Hematopoietic multipotent progenitor cell treated with erythropoietin and hydrocortisone succinate and interleukin-3 and kit ligand, for 4 days (in vitro differentiated cells): ENCODE data around the gene PCID2.
"Not testable (repeated sequence)": the region's sequence is repeated elsewhere in the genome, so short reads cannot be mapped to it uniquely, and the experiment has no call there.

ENCODE experiments used
- DNase-seq: peaks from one replicate; pipeline ENCODE4 v3.0.0-alpha.2; 2015

PCID2 gene

GRCh38 chr13:113162783-113163685 is 45.4 kb downstream of the PCID2 start:
- no peak for DNase-seq

- not testable (repeated sequence) for DNase-seq
These were observed 46.5 kb downstream of the PCID2 start for GRCh38 chr13:113161975-113162374.

DNA sequence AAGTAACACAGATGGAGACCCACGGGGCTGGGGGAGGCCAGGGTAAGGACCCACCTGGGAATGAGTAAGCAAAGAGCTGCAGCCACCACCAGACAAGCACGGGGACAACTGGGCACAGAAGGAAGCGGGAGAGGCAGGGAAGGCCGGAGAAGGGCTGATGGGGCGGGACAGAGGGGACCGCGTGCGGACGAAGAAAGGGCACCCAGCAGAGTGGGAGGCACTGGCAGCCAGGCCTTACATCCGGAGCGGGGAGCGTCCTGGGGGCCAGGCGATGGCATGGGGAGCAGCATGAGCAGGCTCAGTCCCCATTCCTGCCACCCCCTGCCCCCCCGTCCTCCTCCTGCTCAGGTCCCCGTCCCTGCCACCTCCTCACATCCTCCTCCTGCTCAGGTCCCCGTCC is 47.0 kb downstream of the PCID2 start:
- DNase-seq = no peak

DNA sequence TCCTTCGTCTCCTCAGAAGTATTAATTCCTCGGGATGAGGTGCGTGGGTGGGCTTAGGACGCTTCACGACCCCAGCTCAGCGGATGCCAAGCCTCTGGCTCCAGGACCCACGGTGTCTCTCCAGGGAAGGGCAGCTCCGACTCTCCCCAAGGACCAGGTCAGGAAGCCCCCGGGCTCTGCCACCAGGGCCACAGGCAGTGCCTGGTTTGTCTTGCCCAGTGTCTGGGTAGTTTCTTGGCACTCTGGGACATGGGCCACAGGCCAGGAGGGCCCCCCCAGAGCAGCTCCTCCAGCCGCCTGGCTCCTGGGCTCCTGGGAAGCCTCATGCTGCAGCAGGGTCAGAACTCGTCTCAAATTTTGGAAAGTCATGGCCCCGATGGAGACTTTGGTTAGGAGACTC is 47.5 kb downstream of the PCID2 start:
- no peak for DNase-seq

DNA sequence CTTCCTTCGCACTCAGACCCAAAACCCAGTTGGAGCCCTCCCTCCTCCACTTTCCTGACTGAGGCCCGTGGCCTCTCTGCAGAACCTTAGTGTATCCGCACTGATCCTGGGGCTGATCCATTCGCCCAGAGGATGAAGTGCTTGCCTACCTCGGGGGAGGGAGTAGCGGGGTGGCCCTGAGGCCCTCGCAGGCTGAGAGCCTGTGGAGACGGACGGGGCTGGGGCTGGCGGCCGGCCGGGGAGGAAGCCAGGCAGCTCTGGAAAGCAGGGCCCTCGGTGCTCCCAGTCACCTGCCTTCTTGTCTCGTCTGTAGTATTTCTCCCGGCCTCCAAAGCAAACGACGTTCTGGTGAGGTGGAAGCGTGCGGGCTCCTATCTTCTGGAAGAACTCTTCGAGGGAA is 48.8 kb downstream of the PCID2 start:
- DNase-seq = no peak

GRCh38 chr13:113158946-113159345 is 49.5 kb downstream of the PCID2 start:
- DNase-seq = no peak

- DNase-seq = no peak
These were observed 50.3 kb downstream of the PCID2 start, which contains the start of gene PROZ for GRCh38 chr13:113157929-113158747. TSS of gene PROZ (plus strand) at chr13:113158648. CDS start at chr13:113158661, 13 bp downstream.

DNA sequence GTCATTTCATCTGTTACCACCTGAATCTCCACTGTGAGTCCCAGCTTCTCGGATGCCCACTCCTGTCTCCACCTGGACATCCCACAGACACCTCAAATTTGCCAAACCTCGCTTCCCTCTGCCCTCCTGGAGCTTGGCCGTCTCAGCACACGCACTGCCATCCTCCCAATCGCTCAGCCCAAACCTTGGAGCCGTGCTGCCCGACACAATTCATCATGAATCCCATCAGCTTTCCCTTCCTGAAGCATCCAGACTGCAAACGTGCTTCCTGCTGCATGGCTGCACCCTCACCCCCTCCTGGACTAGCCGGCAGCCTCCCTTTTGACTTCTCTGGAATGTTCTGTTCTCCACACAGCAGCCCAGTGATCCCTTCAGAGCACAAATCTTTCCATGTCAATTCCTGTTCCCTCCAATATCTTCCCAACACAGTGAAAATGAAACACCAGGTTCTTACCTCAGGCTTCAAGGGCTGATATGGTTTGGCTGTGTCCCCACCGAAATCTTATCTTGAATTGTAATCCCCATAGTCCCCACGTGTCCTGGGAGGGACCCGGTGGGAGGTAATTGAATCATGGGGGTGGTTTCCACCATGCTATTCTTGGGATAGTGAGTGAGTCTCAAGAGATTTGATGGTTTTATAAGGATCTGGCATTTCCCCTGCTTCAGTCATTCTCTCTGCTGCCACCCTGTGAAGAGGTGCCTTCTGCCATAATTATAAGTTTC is 51.1 kb downstream of the PCID2 start:
- no peak for DNase-seq

DNA sequence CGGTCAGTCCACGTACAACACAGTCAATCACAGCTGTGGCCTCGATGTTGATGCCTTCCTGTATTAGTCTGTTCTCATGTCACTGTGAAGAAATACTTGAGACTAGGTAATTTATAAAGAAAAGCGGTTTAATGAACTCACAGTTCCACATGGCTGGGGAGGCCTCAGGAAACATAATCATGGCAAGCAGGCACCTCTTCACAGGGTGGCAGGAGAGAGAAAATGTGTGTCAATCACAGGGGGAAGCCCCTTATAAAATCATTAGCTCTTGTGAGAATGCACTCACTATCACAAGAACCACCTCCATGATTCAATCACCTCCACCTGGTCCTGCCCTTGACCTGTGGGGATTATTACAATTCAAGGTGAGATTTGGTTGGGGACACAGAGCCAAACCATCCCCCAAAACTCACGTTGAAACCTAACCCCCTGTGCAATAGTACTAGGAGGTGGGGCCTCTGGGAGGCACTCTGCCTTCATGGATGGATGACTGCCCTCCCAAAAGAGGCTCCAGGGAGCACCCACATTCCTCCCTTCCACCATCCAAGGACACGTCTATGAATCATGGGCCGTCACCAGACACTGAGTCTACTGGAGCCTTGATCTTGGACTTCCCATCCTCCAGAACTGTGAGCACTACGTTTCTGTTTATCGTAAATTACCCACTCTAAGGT is 52.4 kb downstream of the PCID2 start:
- no peak for DNase-seq

GRCh38 chr13:113155201-113155600 is 53.3 kb downstream of the PCID2 start:
- DNase-seq = peak; percentile 76

GRCh38 chr13:113153810-113154748 is 54.4 kb downstream of the PCID2 start:
- peak; percentile 83 for DNase-seq

DNA sequence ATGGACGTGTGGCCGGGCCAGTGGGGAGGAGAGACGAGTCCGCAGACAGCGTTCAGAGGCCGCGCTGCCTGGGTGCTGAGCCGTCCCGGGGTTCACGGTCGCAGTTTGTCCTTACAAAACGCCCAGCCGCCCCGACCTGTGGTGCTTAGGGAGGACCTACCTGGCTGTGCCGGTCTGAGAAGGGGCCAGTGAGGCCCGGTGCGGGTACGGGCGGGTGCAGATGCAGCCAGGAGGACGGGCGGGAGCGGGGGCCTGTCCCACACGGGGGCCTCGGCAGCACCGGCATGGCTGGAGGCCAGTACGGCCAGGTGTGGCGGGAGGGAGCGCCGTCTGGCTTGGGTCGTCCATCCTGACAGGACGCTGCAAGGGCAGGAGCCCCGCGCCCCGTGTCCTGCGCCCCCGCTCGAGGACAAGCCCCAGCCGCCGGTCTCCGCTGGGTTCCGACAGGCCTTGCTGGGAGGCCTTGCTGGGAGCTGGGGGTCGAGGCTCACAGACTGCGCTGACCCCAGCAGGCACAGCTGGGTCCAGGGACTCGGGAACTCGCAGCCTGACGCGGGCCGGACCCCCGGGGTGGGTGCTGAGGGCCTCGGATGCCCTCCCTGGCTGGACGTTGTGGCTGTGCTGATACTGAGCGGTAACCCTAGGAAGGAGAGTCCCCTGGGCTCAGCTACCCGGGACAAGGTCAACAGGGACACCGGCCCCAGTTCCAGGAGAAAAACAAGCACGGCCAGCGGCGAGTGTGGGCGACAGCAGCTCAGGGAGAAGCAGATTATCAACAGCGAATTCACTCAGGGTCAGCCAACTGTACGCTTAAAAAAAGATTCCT is 55.3 kb downstream of the PCID2 start:
- peak; percentile 34 for DNase-seq

GRCh38 chr13:113152691-113152983 is 55.8 kb downstream of the PCID2 start:
- no peak for DNase-seq

- peak; percentile 53 for DNase-seq
These were observed 56.5 kb downstream of the PCID2 start for GRCh38 chr13:113151745-113152690.

DNA sequence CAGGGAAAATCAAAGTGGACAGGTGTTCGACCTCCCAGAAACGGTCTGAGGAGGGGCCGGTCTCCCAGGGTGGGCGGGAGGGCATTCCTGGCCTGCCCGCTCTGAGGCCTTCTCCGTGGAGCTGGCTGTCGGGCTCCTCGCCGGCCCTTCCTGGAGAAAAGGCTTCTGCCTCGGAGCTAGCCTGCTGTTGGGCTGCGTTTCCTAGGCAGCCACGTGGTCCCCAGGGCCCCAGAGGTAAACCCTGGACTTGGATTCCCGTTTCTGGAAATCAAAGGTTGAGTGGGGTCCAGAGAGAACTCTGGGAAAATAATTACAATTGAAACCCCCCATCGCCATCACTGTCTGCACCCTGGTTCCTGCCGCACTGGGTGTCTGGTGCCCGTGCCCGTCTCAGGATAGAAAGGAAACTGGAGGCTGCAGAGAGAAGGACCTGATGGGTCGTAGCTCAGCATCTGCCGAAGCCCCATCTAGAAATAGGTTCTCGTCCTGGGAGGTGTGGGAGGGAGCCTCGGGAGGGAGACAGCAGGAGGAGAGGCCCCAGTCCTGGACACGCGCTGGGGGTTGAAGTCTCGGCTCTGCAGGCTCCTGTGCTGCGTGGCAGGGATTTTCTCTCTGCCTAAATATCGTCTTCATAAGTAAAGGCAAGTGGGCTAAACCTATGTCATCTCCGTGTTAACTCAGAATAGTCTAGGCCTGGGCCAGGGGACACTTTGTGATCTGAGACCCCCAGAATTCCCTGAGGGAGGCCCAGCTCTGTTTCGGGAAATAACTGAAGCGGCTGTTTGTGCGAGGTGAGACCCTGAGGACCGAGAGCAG is 57.7 kb downstream of the PCID2 start:
- DNase-seq = no peak

GRCh38 chr13:113149711-113150549 is 58.5 kb downstream of the PCID2 start:
- DNase-seq = no peak

DNA sequence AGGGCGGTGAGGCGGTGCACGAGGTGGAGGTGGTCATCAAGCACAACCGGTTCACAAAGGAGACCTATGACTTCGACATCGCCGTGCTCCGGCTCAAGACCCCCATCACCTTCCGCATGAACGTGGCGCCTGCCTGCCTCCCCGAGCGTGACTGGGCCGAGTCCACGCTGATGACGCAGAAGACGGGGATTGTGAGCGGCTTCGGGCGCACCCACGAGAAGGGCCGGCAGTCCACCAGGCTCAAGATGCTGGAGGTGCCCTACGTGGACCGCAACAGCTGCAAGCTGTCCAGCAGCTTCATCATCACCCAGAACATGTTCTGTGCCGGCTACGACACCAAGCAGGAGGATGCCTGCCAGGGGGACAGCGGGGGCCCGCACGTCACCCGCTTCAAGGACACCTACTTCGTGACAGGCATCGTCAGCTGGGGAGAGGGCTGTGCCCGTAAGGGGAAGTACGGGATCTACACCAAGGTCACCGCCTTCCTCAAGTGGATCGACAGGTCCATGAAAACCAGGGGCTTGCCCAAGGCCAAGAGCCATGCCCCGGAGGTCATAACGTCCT is 59.4 kb downstream of the PCID2 start:
- no peak for DNase-seq
